Upper lobe of right lung (tissue), 1 donor: Measurements from ENCODE around the gene SMO. TPM values are rescaled to one million over a fixed set of nuclear protein-coding genes. Genes with fewer than 3 reads are reported as not detected.

Experiments
- ATAC-seq: fragments of 200-7000 bp; cut with Tn5 transposase; one replicate; pipeline ENCODE4 v1.9.1; 2020; ENCODE audit warnings: mild to moderate bottlenecking, moderate library complexity
- DNase-seq: peaks from one replicate; pipeline ENCODE4 v3.0.0-alpha.2; 2020
- H3K27ac ChIP-seq: fragments of 200-600 bp; one replicate; pipeline ENCODE4 v1.8.0; 2022
- H3K27me3 ChIP-seq: fragments of 200-600 bp; one replicate; pipeline ENCODE4 v1.8.0; 2022; ENCODE audit warnings: mild to moderate bottlenecking
- H3K36me3 ChIP-seq: fragments of 200-600 bp; one replicate; pipeline ENCODE4 v1.8.0; 2022
- H3K4me1 ChIP-seq: fragments of 200-600 bp; one replicate; pipeline ENCODE4 v1.8.0; 2022
- H3K4me3 ChIP-seq: fragments of 200-600 bp; one replicate; pipeline ENCODE4 v1.8.0; 2022; ENCODE audit warnings: mild to moderate bottlenecking
- H3K9me3 ChIP-seq: fragments of 200-600 bp; one replicate; pipeline ENCODE4 v1.8.0; 2022
- CTCF ChIP-seq: fragments of 200-600 bp; IDR thresholded peaks from one replicate; pipeline ENCODE4 v1.8.0; 2022; ENCODE audit warnings: antibody characterized with exemption
- intact Hi-C: fragments of 100-400 bp; cut with DNase I; formaldehyde crosslinking; loops from one replicate; pipeline ENCODE4 v1.11.0; 2022
- long read RNA-seq: library from polyadenylated mRNA; unstranded; transcript quantifications from one replicate; pipeline ENCODE4 v2.0.0, GENCODE V29; 2021
- total RNA-seq: library from RNA; stranded (reverse); fragmentation: NEBNext Ultra II Directional; extraction: Animal tissue kit (Norgen Biotek cat#: 25700); gene quantifications from one replicate; pipeline ENCODE4 v1.2.1, GENCODE V29; 2021
- donor health status: DM: no; HTN: yes; CAD: no; lungs with severe emphysema.

SMO gene
- 4.0 TPM for total RNA-seq
- long read RNA-seq, partial matches to known transcripts: 1 of 3 reads
- long read RNA-seq, other reads (novel, unspliced or antisense): 0 of 3 reads

- H3K4me3 ChIP-seq: peak within 1 kb of the TSS; percentile 59
- DNase-seq (no peak), ATAC-seq (peak; percentile 67)
- H3K27me3 ChIP-seq: peaks cover 42% of the 10 kb centered on the region
- no peak within 1 kb of the TSS for H3K27ac ChIP-seq
- intact Hi-C loops: no loop called here
- peaks cover 6% of the 10 kb centered on the region for H3K4me1 ChIP-seq
- no peak for TF ChIP-seq CTCF
- no peaks in the 10 kb centered on the region for H3K9me3 ChIP-seq
- H3K36me3 ChIP-seq: no peaks in the 10 kb centered on the region
Observed at GRCh38 chr7:129188372-129188891, at the start of gene SMO. TSS of gene SMO (plus strand) at chr7:129188633. CDS start at chr7:129189152, 519 bp downstream.

GRCh38 chr7:129143724-129144094, 44.7 kb upstream of the SMO start:
- Histone ChIP-seq H3K9me3 (no peaks in the 10 kb centered on the region), H3K36me3 (no peaks in the 10 kb centered on the region), H3K27me3 (peaks cover 44% of the 10 kb centered on the region), H3K27ac (no peak overlapping the region), H3K4me3 (no peak overlapping the region), H3K4me1 (peaks cover 10% of the 10 kb centered on the region)
- intact Hi-C loops: no loop called here
- no peak for TF ChIP-seq CTCF
- ATAC-seq: no peak
- no peak for DNase-seq

- ATAC-seq: peak; percentile 95
- intact Hi-C loops: no loop called here
Observed at GRCh38 chr7:129144095-129144833, 44.2 kb upstream of the SMO start, which contains the start of gene TSPAN33. TSS of gene TSPAN33 (plus strand) at chr7:129144707. CDS start at chr7:129144981, 274 bp downstream.

GRCh38 chr7:129144834-129145668, 43.4 kb upstream of the SMO start:
- no peak for DNase-seq
- H3K27me3 ChIP-seq: peaks cover 45% of the 10 kb centered on the region

More at GRCh38 chr7:129144095-129144833, 44.2 kb upstream of the SMO start, which contains the start of gene TSPAN33:
- H3K27me3 ChIP-seq: peaks cover 45% of the 10 kb centered on the region
- H3K27ac ChIP-seq: no peak within 1 kb of the TSS
- peak; percentile 85 for DNase-seq
- TF ChIP-seq CTCF: no peak
- no peaks in the 10 kb centered on the region for H3K9me3 ChIP-seq
- H3K4me3 ChIP-seq: peak within 1 kb of the TSS; percentile 50
- no peaks in the 10 kb centered on the region for H3K36me3 ChIP-seq
- peaks cover 10% of the 10 kb centered on the region for H3K4me1 ChIP-seq

More at GRCh38 chr7:129144834-129145668, 43.4 kb upstream of the SMO start:
- Histone ChIP-seq H3K9me3 (no peaks in the 10 kb centered on the region), H3K4me3 (peak overlapping the region; percentile 50), H3K4me1 (peaks cover 10% of the 10 kb centered on the region), H3K36me3 (no peaks in the 10 kb centered on the region), H3K27ac (no peak overlapping the region)
- intact Hi-C loops: no loop called here
- ATAC-seq: no peak
- no peak for TF ChIP-seq CTCF
